H1 (cell line): Measurements from ENCODE around the gene ARHGEF4. TPM values are rescaled to one million over a fixed set of nuclear protein-coding genes. Genes with fewer than 3 reads are reported as not detected.

Source experiments
- CTCF ChIA-PET: fragments of 300-600 bp; sonication (Branson Sonifier 250); formaldehyde crosslinking; loops from one replicate; lab custom pipeline; 2021; ENCODE audit not compliant: partially characterized antibody; lab: Charles Lee
- POLR2A ChIA-PET: fragments of 300-600 bp; sonication (Branson Sonifier 250); formaldehyde crosslinking; loops from one replicate; lab custom pipeline; 2021; ENCODE audit warnings: inconsistent platforms; ENCODE audit not compliant: partially characterized antibody; lab: Charles Lee
- DNase-seq, 2 experiments: peaks; one replicate each; pipeline versions ENCODE4 v3.0.0 to v3.0.0-alpha.2; 2010 to 2022; ENCODE audit warnings: low spot score in 2 of 2, low read depth in 1 of 2, mixed read lengths in 1 of 2
- FAIRE-seq: peaks from 2 replicates; lab custom pipeline; 2011; peaks lifted over from hg19 to GRCh38; lab: Jason Lieb, UNC
- H2AFZ ChIP-seq: 2 replicates; pipeline ENCODE4 v1.8.1; 2012; ENCODE audit warnings: low read length, inconsistent platforms
- H2AK5ac ChIP-seq: 2 replicates; pipeline ENCODE4 v1.6.1; 2013; ENCODE audit warnings: low read depth, low read length
- H2BK120ac ChIP-seq: replicated peaks from 2 replicates; pipeline ENCODE3; 2013; ENCODE audit warnings: low read depth, low read length, inconsistent platforms
- H2BK12ac ChIP-seq: 2 replicates; pipeline ENCODE4 v1.6.1; 2013; ENCODE audit warnings: low read depth, low read length
- H2BK15ac ChIP-seq: 2 replicates; pipeline ENCODE4 v1.6.1; 2013; ENCODE audit warnings: low read length
- H2BK20ac ChIP-seq: 2 replicates; pipeline ENCODE4 v1.6.1; 2013; ENCODE audit warnings: low read length
- H2BK5ac ChIP-seq: 2 replicates; pipeline ENCODE4 v1.6.1; 2013; ENCODE audit warnings: low read depth, low read length
- H3K14ac ChIP-seq: 2 replicates; pipeline ENCODE4 v1.6.1; 2013; ENCODE audit warnings: inconsistent platforms; ENCODE audit not compliant: insufficient read length
- H3K18ac ChIP-seq: 2 replicates; pipeline ENCODE4 v1.6.1; 2013; ENCODE audit warnings: low read length; ENCODE audit errors: extremely low read depth
- H3K23ac ChIP-seq: 2 replicates; pipeline ENCODE4 v1.6.1; 2013; ENCODE audit warnings: inconsistent platforms; ENCODE audit not compliant: insufficient read length
- H3K23me2 ChIP-seq: 2 replicates; pipeline ENCODE4 v1.6.1; 2013; ENCODE audit warnings: low read depth, low read length
- H3K27ac ChIP-seq: 2 replicates; pipeline ENCODE4 v1.6.1; 2011; ENCODE audit warnings: low read depth, low read length, inconsistent platforms
- H3K27me3 ChIP-seq, 4 experiments: replicated peaks in 1 of 4; 1 replicate in 1 of 4; 2 replicates in 3 of 4; pipeline versions ENCODE4 v1.6.1 to v1.8.1; 2011 to 2013; ENCODE audit warnings: low read length in 3 of 4, mild to moderate bottlenecking in 3 of 4, inconsistent platforms in 2 of 4, mixed read lengths in 2 of 4, moderate library complexity in 1 of 4; ENCODE audit not compliant: control insufficient read depth in 3 of 4, insufficient read depth in 3 of 4; ENCODE audit errors: extremely low read depth in 1 of 4
- H3K36me3 ChIP-seq, 4 experiments: 2 replicates each; pipeline versions ENCODE4 v1.6.1 to v1.8.1; 2011 to 2013; ENCODE audit warnings: mild to moderate bottlenecking in 4 of 4, low read length in 3 of 4, moderate library complexity in 2 of 4, control low read depth in 1 of 4, inconsistent platforms in 1 of 4; ENCODE audit not compliant: insufficient read depth in 4 of 4, control insufficient read depth in 2 of 4
- H3K4ac ChIP-seq: replicated peaks from 2 replicates; pipeline ENCODE3; 2013; ENCODE audit warnings: low read length, low read depth, mixed read lengths, inconsistent platforms; ENCODE audit not compliant: insufficient read length
- H3K4me1 ChIP-seq, 4 experiments: replicated peaks in 1 of 4; 1 replicate in 1 of 4; 2 replicates in 3 of 4; pipeline versions ENCODE4 v1.6.1 to v1.8.1; 2011 to 2013; ENCODE audit warnings: low read length in 3 of 4, inconsistent platforms in 2 of 4, mixed read lengths in 1 of 4; ENCODE audit not compliant: insufficient read depth in 4 of 4, control insufficient read depth in 3 of 4
- H3K4me2 ChIP-seq, 2 experiments: 2 replicates each; pipeline versions ENCODE4 v1.6.1 to v1.8.1; 2011 to 2013; ENCODE audit warnings: low read depth in 2 of 2, low read length in 2 of 2, control low read depth in 1 of 2, inconsistent platforms in 1 of 2, mild to moderate bottlenecking in 1 of 2; ENCODE audit not compliant: insufficient read depth in 1 of 2
- H3K4me3 ChIP-seq, 4 experiments: fragments of 200-600, 300-600 bp in 1 of 4; sonication (generic), shearing (Covaris generic), sonication (Bioruptor Twin) in 1 of 4; 2 replicates each; pipeline versions ENCODE4 v1.5.1 to v1.8.1; 2011 to 2016; ENCODE audit warnings: low read length in 4 of 4, low read depth in 3 of 4, control low read depth in 2 of 4, inconsistent platforms in 2 of 4, mild to moderate bottlenecking in 2 of 4, mixed read lengths in 1 of 4, moderate library complexity in 1 of 4; ENCODE audit not compliant: insufficient read depth in 2 of 4; ENCODE audit errors: extremely low read depth in 1 of 4
- H3K56ac ChIP-seq: replicated peaks from 2 replicates; pipeline ENCODE3; 2013; ENCODE audit warnings: low read depth, mild to moderate bottlenecking, mixed read lengths, low read length, inconsistent platforms; ENCODE audit not compliant: insufficient read length
- H3K79me1 ChIP-seq: 2 replicates; pipeline ENCODE4 v1.6.1; 2013; ENCODE audit warnings: low read depth, low read length, control low read depth
- H3K79me2 ChIP-seq, 2 experiments: 2 replicates each; pipeline versions ENCODE4 v1.6.1 to v1.8.1; 2012 to 2013; ENCODE audit warnings: low read length in 2 of 2, mild to moderate bottlenecking in 2 of 2, inconsistent platforms in 1 of 2; ENCODE audit not compliant: insufficient read depth in 2 of 2, control insufficient read depth in 1 of 2
- H3K9ac ChIP-seq, 4 experiments: replicated peaks in 1 of 4; 1 replicate in 1 of 4; 2 replicates in 3 of 4; pipeline versions ENCODE4 v1.6.1 to v1.8.1; 2011 to 2013; ENCODE audit warnings: low read depth in 3 of 4, low read length in 3 of 4, control low read depth in 2 of 4, mild to moderate bottlenecking in 2 of 4, moderate library complexity in 2 of 4, inconsistent platforms in 1 of 4; ENCODE audit errors: extremely low read depth in 1 of 4
- H3K9me3 ChIP-seq, 2 experiments: 2 replicates each; pipeline versions ENCODE4 v1.6.1 to v1.8.1; 2012 to 2013; ENCODE audit warnings: mild to moderate bottlenecking in 2 of 2, moderate library complexity in 2 of 2, control low read depth in 1 of 2, inconsistent platforms in 1 of 2, low read depth in 1 of 2, low read length in 1 of 2, mixed read lengths in 1 of 2; ENCODE audit not compliant: insufficient read depth in 2 of 2
- H4K20me1 ChIP-seq, 2 experiments: replicated peaks in 1 of 2; 2 replicates each; pipeline versions ENCODE3 to v1.8.1; 2011 to 2013; ENCODE audit warnings: inconsistent platforms in 2 of 2, low read length in 2 of 2, mild to moderate bottlenecking in 1 of 2; ENCODE audit not compliant: insufficient read depth in 2 of 2, control insufficient read depth in 1 of 2
- H4K5ac ChIP-seq: 2 replicates; pipeline ENCODE4 v1.6.1; 2013; ENCODE audit warnings: low read length, low read depth, mixed read lengths, inconsistent platforms; ENCODE audit not compliant: insufficient read length
- H4K8ac ChIP-seq: 2 replicates; pipeline ENCODE4 v1.8.0; 2013; ENCODE audit warnings: mild to moderate bottlenecking, moderate library complexity, low read length, inconsistent platforms; ENCODE audit not compliant: insufficient read depth; ENCODE audit errors: extremely low read depth
- H4K91ac ChIP-seq: replicated peaks from 2 replicates; pipeline ENCODE3; 2013; ENCODE audit warnings: low read length, mixed read lengths, inconsistent platforms; ENCODE audit not compliant: insufficient read length
- ATF3 ChIP-seq: IDR thresholded peaks from 2 replicates; pipeline ENCODE4 v1.6.1; 2011; ENCODE audit warnings: low read depth, mild to moderate bottlenecking, low read length; ENCODE audit not compliant: insufficient read depth
- BCL11A ChIP-seq, 2 experiments: IDR thresholded peaks; one replicate each; pipeline ENCODE4 v1.6.1; 2011; ENCODE audit warnings: low read depth in 2 of 2, low read length in 2 of 2, mild to moderate bottlenecking in 2 of 2
- BRCA1 ChIP-seq: IDR thresholded peaks from 2 replicates; pipeline ENCODE4 v1.6.1; 2012; ENCODE audit warnings: low read depth, low read length, improper control_type of control experiment
- CBX5 ChIP-seq: fragments of 300-800, 300-1000 bp; sonication (generic); IDR thresholded peaks from 2 replicates; pipeline ENCODE4 v1.7.1; 2016; ENCODE audit warnings: antibody characterized with exemption, low read length, low read depth
- HDAC2 ChIP-seq, 2 experiments: fragments of 300-600 bp in 1 of 2; sonication (generic) in 1 of 2; IDR thresholded peaks; 2 replicates each; pipeline ENCODE4 v1.6.1; 2011 to 2012; ENCODE audit warnings: low read depth in 2 of 2, low read length in 2 of 2, mild to moderate bottlenecking in 2 of 2, moderate library complexity in 2 of 2, borderline replicate concordance in 1 of 2, inconsistent platforms in 1 of 2
- JUN ChIP-seq: IDR thresholded peaks from 2 replicates; pipeline ENCODE4 v1.6.1; 2011; ENCODE audit warnings: low read depth, mild to moderate bottlenecking, improper control_type of control experiment, low read length
- MAFK ChIP-seq: IDR thresholded peaks from 2 replicates; pipeline ENCODE4 v1.6.1; 2012; ENCODE audit warnings: low read depth, mild to moderate bottlenecking, improper control_type of control experiment, low read length
- NANOG ChIP-seq: IDR thresholded peaks from 2 replicates; pipeline ENCODE4 v1.6.1; 2011; ENCODE audit warnings: low read length, low read depth, mild to moderate bottlenecking, inconsistent platforms; ENCODE audit not compliant: insufficient read depth, poor library complexity, severe bottlenecking
- SAP30 ChIP-seq: fragments of 300-600 bp; sonication (generic); IDR thresholded peaks from 2 replicates; pipeline ENCODE4 v1.7.1; 2012; ENCODE audit warnings: low read length, moderate library complexity, mild to moderate bottlenecking, inconsistent platforms; ENCODE audit not compliant: insufficient read depth, insufficient replicate concordance
- TBP ChIP-seq: IDR thresholded peaks from 2 replicates; pipeline ENCODE4 v1.6.1; 2011; ENCODE audit warnings: low read depth, low read length, improper control_type of control experiment
- TCF12 ChIP-seq: IDR thresholded peaks from 2 replicates; pipeline ENCODE4 v1.6.1; 2011; ENCODE audit warnings: low read depth, mild to moderate bottlenecking, low read length
- USF2 ChIP-seq: IDR thresholded peaks from 2 replicates; pipeline ENCODE4 v1.6.1; 2011; ENCODE audit warnings: low read length, improper control_type of control experiment
- WGBS, 2 experiments: shearing (Covaris generic) in 1 of 2; methylation state at CpG; one replicate each; pipeline versions ENCODE4 v1.1.6 to v1.1.7; 2013 to 2015; ENCODE audit warnings: low lambda C conversion rate in 2 of 2, mixed read lengths in 2 of 2, inconsistent platforms in 1 of 2, low coverage in 1 of 2, missing lambda C conversion rate in 1 of 2; ENCODE audit not compliant: insufficient replicate concordance in 2 of 2, insufficient coverage in 1 of 2, insufficient read length in 1 of 2; ENCODE audit errors: extremely low coverage in 1 of 2, missing lambda C conversion rate in 1 of 2; 5-methylcytosine and 5-hydroxymethylcytosine counted together
- polyA plus RNA-seq, 7 experiments: library from polyadenylated mRNA; depleted of rRNA in 3 of 7; stranded (reverse) in 5 of 7; unstranded in 2 of 7; fragments of >200 nt in 5 of 7; fragments of 200-250 nt in 2 of 7; gene quantifications; 1 replicate in 5 of 7; 2 replicates in 1 of 7; 4 replicates in 1 of 7; pipeline versions ENCODE4 v1.2.1 to v1.2.3, GENCODE V29; 2011 to 2013; ENCODE audit warnings: missing spikeins in 2 of 7, mixed read lengths in 2 of 7
- total RNA-seq: library from RNA; stranded (reverse); fragmentation: NEBNext Ultra II Directional; extraction: Animal tissue kit (Norgen Biotek cat#: 25700); gene quantifications from 2 replicates; pipeline ENCODE4 v1.2.1, GENCODE V29; 2021

The ARHGEF4 gene
- total and polyA plus RNA-seq, 2 of the 8 experiments (the other 6 are each of a cell fraction or from before 2014, with no cell fraction given): 10.6 to 14.6 TPM

GRCh38 chr2:131010566-131010965, 173.9 kb downstream of the ARHGEF4 start:
- H3K9me3 ChIP-seq: no peaks in the 10 kb centered on the region
- WGBS, 2 experiments: 89% methylated on average over 4 of the region's 4 CpGs; no CpG with 5 or more reads in 1 of the 2 experiments
- no peaks in the 10 kb centered on the region for H3K79me2 ChIP-seq
- H2BK120ac ChIP-seq: no peak overlapping the region
- H3K4me1 ChIP-seq: peaks cover 0 to 2% (median 0%) of the 10 kb centered on the region in 4 experiments; a peak in 1 of 7 replicates
- ChIA-PET CTCF (interaction anchor here (1.8 kb wide), 1 partner anchor 13 kb away, joined by 3 read pairs; no protein-coding TSS in a partner anchor), POLR2A (no interaction called here)
- H2AFZ ChIP-seq: no peak overlapping the region
- no peak overlapping the region for H3K18ac ChIP-seq
- no peak overlapping the region for H3K14ac ChIP-seq
- H2BK5ac ChIP-seq: no peak overlapping the region
- no peak overlapping the region for H3K27ac ChIP-seq
- no peak for FAIRE-seq
- no peak overlapping the region for H4K5ac ChIP-seq
- no peak overlapping the region for H3K4ac ChIP-seq
- no peak overlapping the region for H2BK15ac ChIP-seq
- no peak overlapping the region for H4K91ac ChIP-seq
- no peak overlapping the region for H3K4me3 ChIP-seq
- peaks cover 0 to 4% of the 10 kb centered on the region in 2 experiments for H4K20me1 ChIP-seq
- no peaks in the 10 kb centered on the region for H3K36me3 ChIP-seq
- H3K23me2 ChIP-seq: no peaks in the 10 kb centered on the region
- H3K56ac ChIP-seq: no peak overlapping the region
- H4K8ac ChIP-seq: no peak overlapping the region
- H2AK5ac ChIP-seq: no peak overlapping the region
- H2BK20ac ChIP-seq: no peak overlapping the region
- no peak overlapping the region for H3K4me2 ChIP-seq
- no peak for DNase-seq
- no peak overlapping the region for H3K9ac ChIP-seq
- H3K79me1 ChIP-seq: no peaks in the 10 kb centered on the region
- H3K23ac ChIP-seq: no peak overlapping the region
- no peaks in the 10 kb centered on the region for H3K27me3 ChIP-seq
- no peak overlapping the region for H2BK12ac ChIP-seq
- TF ChIP-seq BRCA1 (no peak), TCF12 (no peak), ATF3 (no peak), USF2 (no peak), NANOG (no peak), MAFK (no peak), SAP30 (no peak), CBX5 (no peak), HDAC2 (IDR thresholded peaks at IDR 0.05; ENCODE audit: borderline replicate concordance in 1 of 2, low read depth in 2 of 2, low read length in 2 of 2) (no peak), JUN (no peak), TBP (no peak), BCL11A (IDR thresholded peaks at IDR 0.05; ENCODE audit: low read depth in 2 of 2, low read length in 2 of 2) (no peak)
